ENCODE data around the gene SLC27A4.

DNA sequence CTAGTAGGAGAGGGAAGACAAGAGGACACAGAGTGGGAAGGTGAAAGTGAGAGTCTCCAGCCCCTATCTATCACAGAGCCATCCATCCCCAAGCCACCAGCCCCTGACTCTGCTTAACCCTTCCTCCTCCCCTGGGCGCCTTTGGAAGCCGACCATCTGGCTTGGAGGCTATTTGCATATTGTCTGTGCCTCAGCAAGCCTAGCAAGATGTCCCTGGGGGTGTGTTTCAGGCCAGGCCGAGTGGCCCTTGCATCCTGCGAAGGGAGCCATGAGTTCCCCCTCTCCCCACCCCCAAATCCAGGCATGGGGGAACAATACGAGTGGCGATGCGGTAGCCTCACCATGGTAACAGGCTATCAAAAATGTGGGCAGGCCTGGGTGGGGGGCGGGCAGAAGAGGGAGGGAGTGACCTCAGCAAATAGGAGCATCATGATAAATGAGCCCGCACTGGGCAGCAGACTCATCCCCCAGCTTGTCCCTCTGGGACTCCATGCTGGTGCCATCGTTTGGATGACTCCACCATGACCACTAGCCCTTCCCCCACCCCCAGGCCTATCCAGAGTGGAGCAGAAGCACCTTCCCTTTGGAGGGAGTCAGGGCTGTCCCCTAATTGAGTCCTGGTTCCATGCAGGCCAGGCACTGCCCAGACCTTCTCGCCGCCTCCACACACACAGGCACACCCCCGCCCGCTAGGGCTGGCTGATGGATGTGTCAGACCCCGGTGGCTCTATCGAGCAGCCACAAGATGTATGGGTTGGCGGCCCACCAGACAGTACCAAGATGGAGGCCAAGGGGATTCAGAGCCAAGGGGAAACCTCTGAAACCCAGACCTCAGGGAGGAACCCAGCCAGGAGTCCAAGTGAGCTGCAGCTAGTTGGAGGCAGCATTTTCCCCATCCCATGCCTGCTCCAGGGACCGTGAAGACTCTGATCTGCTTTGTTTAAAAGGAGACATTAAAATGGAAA, 45.5 kb downstream of the SLC27A4 start:
- no peak for TF ChIP-seq CTCF (IDR thresholded peaks at IDR 0.05)
- TF ChIP-seq EP300 (IDR thresholded peaks at IDR 0.05) = no peak

Data from ovary (tissue), 3 donors.